Stimulated activated CD8-positive, alpha-beta memory T cell treated with anti-CD3 and anti-CD28 coated beads, Interleukin-15, amount 100 ng/mL, for 24 hours (primary cell): ENCODE measurements around the gene SESTD1.
"Not testable (repeated sequence)": the region's sequence is repeated elsewhere in the genome, so short reads cannot be mapped to it uniquely, and the experiment has no call there.

Source experiments
- DNase-seq: peaks from one replicate; pipeline ENCODE4 v3.0.0-alpha.2; 2020; ENCODE audit warnings: low read depth

The SESTD1 gene

DNA sequence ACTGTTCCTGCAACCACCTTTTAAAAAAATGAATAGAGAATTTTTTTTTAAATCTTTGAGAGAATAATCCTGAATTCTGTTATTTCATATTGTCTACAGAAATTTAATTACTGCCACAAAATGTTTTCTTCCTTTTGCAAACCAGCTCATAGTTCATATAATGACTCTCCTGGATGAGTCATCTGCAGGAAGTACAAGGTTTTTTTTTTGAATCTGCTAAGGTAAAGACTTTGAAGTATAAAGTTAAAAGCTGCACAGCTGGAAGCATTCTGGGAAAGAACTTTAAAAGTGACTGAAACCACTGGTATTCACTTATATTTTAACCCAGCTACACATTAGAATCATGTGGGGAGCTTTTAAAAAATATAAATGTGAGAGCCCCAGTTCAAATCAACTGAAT, 25.4 kb downstream of the SESTD1 start:
- no peak for DNase-seq

DNA sequence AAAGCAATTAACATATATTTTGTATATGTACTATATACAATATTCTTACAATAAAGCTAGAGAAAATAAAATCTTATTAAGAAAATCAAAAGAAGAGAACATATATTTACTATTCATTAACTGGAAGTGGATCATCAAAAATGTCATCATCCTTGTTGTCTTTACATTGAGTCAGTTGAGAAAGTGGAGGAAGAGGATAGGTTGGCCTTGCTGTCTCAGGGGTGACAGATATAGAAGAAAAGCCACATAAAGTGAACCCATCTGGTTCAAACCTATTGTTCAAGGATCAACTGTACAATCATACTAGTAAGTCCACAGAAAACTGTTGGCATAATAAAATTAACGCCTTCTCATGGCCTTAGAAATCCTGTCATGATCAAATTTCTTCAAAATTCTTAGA, 26.6 kb downstream of the SESTD1 start:
- no peak for DNase-seq

DNA sequence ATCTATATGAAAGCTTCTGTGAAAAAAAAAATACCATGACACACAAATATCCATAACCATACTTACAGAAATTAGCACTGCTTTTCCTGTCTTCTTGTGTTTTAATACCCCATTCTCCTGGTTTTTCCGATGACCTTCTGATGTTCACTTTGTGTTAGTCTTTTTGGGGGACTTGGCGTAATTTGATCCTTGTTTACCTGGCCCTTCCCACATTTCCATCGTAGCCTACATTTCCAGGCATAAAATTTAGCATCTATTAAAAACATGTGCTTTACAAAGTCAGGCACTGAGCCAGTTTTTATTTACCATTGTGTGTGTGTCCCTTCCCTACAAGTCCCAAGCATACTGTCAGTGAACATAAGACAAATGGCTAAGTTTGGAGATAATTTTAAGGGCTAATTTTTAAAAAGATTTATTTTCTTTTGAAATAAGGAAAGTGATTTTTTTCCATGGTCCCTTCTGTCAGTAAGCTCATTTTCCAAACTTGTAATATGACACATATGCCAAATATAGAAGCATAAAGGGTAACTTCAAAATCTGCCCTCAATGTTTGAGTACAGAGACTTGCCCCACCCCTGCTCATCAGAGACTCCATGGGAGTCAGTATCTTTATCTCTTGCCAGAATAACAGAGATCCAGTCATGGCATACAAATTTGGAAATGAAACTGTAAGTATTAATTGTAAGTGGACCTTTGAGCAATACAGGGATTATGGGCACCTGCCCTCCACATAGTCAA, 27.3 kb downstream of the SESTD1 start:
- DNase-seq, result no peak

DNA sequence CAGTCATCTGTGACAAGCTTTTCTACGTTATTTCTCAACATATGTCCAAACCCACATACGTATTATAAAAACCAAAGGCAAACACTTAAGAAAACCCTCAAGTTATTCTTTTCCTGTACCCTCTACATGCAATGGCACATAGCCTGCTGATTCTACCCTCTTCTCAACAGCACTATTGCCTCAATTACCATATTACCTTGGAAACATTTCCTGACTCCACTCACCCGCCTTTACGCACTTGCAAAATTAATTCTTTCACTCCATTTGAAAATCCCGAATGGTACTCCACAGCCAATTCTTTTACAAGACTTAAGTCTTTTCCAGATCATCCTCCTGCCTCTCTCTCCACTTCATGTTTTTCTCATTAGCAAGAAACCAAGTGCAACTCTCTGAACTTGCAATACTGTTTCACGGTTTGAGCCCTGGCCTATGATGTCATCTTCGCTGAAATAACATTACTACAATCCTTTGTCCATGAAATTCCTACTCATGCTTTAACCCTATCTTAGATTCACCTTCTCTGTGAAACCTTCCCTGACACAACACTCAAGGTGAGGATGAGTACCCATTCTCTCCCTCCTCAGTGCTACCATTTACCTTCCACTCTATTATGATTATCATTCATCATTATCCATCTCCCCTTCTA, 29.0 kb downstream of the SESTD1 start:
- DNase-seq, result no peak

DNA sequence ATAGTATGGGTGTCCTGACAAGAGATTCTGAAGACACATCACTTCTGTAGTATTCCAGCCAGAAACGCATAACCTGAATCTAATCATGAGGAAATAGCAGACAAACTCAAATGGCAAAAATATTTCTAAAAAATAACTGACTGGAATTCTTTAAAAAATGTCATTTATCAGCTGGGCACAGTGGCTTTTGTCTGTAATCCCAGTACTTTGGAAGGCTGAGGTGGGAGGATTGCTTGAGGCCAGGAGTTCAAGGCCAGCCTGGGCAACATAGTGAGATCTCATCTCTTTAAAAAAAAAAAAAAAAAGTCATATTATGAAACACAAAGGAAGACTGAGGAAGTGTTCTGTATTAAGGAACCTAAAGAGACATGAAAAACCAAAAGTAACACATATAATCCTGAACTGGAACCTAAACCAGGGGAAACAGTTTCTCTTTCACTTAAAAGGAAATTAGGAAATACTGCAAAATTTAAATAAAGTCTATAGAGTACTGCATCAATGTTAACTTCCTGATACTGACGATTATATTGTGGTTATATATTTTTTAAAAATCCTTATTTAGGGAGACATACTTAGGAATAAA, 29.9 kb downstream of the SESTD1 start:
- no peak for DNase-seq

DNA sequence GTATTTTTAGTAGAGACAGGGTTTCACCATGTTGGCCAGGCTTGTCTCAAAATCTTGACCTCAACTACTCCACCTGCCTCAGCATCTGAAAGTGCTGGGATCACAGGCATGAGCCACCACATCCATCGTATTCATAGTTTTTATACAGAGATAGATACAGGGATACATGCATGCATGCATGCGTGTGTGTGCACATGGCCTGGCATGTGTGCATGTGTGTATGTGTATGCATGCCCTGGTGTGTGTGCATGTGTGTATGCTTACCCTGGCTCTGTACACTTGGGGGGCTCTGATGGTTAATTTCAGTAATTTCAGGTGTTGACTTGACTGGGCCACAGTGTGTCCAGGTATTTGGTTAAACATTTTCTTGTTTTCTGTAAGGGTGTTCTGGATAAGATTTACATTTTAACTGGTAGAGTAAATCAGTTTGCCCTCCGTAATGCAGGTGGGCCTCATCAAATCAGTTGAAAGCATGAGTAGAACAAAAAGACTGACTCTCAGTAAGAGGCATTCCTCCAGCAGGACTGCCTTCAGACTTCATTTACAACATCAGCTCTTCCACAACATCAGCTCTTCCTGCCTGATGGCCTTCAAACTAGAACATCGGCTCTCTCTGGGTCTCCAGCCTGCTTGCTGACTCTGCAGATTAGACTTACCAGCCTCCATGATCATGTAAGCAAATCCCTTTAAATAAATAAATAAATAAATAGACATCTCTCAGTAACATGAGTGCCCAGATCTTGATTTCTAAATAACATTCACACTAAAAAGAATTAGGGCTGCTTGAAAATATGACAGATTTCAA, 30.8 kb downstream of the SESTD1 start:
- no peak for DNase-seq

DNA sequence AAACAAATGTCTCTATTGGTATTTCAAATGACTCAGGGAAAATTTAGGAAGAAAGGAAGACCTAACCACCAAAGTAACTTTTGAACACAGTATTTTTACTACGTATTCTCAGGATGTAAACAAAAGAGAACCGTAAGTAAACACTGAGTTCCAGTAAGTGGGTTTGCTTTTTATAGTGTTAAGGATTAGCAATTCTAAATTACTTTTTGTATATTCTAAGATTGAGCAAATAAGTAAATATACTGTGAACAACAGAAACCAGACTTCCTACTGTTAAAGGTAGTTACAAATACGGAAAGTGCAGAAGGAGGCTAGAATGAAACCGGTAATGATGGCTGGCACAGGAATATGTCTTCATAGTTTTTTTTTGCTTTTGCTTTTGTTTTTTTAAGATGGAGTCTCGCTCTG, 31.5 kb downstream of the SESTD1 start:
- no peak for DNase-seq

DNA sequence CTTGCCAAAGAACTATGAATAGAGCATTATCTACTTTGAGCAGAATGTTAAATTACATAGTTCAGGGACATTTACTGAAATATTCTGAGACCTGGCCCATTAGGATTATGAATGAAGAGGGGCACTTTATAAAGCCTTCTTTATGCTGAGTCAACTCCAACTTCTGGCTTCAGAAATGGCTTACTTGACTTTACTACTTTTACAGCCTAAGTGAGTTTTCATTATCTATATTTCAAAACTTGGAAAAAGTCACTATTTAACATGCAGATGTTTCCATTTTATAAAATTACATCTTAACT, 37.7 kb downstream of the SESTD1 start:
- DNase-seq, result no peak

DNA sequence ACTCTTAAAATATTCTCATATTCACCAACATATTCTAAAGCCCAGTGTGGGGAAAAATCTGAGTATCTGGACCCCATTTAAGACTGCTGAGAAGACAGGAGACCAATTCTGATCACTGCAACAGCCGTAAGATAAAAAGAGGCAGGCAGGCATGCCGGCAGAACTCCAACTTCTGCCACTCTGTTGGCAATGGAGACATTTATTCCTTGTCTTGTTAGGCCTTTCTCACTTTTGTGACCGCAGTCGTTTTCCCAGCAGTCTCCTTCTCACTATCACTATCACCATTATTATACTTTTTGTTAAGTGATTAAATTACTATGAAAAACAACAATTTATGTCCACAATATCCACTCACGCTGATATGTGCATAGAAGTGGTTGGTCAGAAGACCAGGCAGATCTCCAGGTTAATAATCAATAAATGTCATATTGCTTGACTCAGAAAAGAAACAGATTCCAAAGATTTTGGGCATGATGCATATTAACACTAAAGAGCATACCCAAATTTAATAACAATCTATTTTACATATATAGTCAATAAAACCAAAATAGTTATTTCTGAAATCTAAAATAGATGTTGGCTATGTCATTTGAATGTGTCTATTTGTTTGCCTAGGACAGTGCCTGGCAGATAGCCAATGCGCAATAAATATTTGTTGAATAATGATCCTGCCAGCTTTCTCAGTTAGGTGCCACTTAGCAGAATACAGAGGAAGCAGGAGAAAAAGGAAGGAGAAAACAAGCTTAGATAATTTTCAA, 38.2 kb downstream of the SESTD1 start:
- no peak for DNase-seq

DNA sequence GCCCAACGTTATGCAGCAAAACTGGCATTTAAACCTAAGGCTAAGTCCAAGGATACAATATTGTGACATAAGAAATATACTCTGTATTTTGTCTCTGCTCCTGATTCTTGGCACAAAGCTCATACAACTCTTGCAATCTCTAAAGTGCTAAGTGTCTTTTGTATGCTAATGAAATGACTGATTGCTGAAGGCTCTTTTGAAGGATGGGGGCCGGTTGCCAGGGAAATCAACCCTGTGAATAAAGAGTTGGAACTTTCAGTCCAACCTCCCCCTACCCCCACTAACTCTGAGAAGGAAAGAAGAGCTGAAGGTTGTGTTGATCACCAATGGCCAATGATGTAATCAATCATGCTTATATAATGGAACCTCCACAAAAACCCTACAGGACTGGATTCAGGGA, 40.3 kb downstream of the SESTD1 start:
- DNase-seq, result no peak

DNA sequence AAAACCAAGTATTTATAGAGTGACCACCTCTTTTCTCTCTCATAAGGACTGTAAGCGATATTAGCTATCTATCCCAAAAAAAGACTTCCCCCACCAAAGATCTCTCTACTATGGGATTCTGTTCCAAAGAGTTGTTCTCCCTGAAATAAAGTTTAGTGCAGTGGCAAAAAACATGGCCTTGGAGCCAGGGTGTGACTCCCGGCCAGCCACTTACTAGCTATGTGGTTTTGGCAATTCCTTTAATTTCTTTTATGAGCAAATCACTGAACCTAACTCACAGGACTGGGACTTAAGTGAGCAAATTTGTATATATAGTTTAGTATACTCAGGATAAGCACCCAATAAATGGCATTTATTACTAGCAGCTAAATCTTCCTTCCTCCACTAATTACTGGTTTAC, 42.6 kb downstream of the SESTD1 start:
- DNase-seq, result no peak

DNA sequence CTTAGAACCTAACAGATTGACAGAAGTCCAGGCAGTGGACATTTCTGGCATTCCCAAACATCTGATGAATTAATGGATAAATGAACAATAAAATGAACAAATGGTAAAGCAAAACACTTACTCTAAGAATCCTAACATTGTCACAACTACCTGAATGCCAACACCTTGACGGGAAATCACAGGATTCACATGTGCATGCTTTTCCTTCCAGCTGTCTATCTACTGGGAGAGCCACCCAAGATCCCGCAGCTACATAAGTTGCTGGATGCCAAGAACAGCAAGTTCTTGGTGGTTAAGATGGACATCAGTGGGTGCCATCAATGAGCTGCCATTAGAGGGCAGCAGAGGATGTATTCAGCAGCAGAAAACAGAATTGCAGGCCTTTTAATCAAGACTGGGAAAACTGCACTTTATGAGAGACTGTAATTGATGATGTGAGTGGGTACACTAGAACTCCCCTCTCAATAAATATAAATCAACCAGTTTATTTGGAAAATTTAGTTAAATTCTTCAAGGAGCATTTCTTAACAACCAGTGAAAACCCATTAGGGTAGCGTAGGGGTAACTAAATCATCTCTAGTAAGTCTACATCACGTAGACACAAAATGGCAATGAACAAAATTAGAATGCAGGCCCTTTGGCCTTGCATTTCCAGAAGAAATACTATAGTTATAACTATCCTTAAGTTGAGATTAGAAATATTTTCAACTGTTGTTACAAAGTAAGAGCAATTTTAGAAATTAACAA, 45.6 kb downstream of the SESTD1 start:
- DNase-seq, result no peak

DNA sequence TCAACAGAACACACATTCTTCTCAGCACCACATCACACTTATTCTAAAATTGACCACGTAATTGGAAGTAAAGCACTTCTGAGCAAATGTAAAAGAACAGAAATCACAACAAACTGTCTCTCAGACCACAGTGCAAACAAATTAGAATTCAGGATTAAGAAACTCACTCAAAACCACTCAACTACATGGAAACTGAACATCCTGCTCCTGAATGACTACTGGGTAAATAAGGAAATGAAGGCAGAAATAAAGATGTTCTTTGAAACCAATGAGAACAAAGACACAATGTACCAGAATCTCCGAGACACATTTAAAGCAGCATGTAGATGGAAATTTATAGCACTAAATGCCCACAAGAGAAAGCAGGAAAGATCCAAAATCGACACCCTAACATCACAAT, 50.0 kb downstream of the SESTD1 start:
- DNase-seq, result not testable (repeated sequence)

DNA sequence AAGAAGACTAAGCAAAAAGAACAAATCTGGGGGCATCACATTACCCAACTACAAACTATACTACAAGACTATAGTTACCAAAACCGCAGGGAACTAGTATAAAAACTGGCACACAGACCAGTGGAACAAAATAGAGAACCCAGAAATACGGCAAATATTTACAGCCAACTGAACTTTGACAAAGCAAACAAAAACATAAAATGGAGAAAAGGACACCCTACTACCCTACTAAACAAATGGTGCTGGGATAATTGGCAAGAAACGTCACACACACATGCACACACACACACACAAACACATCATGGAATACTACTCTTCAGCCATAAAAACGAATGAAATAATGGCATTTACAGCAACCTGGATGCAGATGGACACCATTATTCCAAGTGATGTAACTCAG, 53.3 kb downstream of the SESTD1 start:
- DNase-seq, result no peak

DNA sequence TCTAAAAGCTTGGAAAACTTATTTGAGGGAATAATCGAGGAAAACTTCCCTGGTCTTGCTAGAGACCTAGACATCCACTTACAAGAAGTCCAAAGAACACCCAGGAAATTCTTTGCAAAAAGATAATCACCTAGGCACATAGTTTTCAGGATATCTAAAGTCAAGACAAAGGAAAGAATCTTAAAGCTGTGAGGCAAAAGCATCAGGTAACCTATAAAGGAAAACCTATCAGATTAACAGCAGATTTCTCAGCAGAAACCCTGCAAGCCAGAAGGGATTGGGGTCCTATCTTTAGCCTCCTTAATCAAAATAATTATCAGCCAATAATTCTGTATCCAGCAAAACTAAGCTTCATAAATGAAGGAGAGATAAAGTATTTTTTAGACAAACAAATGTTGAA, 56.4 kb downstream of the SESTD1 start:
- DNase-seq, result not testable (repeated sequence)

DNA sequence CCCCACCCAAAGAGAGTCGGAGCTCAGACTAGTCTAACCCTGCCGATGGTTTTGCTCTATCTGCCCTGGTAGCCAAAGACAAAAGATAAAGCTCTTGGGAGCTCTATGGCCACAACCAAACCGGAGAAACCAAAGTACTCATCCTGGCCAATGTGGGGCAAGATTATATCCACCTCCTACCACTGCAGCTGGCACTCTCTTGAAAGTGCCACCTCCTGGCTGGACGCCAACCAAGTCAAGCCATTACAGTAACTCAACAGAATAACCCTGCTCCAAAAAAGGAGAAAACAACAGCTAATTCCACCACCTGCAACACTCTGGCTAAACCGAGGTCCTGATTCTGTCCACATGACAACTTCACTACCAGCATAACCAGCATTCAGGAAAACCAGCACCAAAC, 57.6 kb downstream of the SESTD1 start:
- DNase-seq, result no peak

DNA sequence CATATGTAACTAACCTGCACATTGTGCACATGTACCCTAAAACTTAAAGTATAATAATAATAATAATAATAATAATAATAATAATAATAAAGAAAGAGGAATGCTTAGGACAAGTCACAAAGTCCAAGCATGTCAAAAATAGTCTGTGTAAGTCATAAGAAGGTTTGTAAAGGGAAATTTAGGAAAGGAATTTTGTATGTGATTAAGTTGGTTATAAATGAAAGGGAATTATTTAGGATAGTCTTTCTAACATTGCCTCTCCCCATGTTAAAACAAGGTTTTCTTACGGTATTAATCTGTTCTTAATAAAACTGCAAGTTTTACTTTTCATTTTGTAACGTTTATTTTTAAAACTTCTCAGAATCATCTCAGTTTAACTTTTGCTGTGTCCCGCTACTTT, 62.8 kb downstream of the SESTD1 start:
- DNase-seq, result no peak

DNA sequence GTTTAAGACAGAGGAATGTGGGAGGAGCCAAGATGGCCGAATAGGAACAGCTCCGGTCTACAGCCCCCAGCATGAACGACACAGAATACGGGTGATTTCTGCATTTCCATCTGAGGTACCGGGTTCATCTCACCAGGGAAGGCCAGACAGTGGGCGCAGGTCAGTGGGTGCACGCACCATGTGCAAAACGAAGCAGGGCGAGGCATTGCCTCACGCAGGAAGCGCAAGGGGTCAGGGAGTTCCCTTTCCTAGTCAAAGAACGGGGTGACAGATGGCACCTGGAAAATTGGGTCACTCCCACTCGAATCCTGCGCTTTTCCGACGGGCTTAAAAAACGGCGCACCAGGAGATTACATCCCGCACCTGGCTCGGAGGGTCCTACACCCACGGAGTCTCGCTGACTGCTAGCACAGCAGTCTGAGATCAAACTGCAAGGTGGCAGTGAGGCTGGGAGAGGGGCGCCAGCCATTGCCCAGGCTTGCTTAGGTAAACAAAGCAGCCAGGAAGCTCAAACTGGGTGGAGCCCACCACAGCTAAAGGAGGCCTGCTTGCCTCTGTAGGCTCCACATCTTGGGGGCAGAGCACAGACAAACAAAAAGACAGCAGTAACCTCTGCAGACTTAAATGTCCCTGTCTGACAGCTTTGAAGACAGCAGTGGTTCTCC, 68.6 kb downstream of the SESTD1 start:
- DNase-seq, result not testable (repeated sequence)

DNA sequence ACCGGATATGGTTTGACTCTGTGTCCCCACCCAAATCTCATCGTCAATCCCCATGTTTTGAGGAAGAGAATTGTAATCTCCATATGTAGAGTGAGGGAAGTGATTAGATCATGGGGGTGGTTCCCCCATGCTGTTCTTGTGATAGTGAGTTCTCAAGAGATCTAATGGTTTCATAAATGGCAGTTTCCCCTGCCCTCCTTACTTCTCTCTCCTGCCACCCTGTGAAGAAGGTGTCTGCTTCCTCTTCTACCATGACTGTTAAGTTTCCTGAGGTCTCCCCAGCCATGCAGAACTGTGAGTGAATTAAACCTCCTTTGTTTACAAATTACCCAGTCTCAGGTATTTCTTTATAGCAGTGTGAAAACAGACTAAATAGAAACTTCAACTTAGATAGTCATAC, 69.5 kb downstream of the SESTD1 start:
- DNase-seq, result no peak

DNA sequence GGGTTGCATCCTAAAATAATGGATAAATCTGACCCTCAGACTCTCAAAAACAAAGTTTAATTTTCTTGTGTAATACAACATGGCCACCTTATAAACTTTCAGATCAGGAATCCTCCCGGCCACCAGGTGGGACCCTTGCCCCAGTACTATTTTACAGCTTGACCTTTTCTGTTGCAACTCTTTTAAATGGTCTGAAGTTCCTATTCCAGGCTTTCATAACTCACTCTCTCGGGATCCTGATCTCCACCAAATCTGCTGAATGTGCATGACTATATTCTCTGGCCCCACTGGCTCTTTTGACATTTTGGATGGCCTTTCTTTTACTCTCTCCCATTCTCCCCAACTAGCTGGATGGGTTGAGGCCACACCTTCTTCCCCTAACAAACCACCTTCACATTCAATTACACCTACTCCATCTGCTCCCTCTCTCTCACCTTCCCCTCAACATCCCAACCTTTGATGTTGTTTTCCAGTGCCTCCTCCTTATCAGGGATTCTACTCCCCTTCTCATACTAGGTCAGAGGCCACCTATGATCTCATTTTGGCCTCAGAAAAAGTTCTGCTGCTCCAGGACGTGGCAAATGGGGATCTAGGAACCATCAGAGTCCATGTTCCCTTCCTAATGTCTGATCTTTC, 70.8 kb downstream of the SESTD1 start:
- DNase-seq, result no peak
